Fibroblast of lung (primary cell): ENCODE measurements around the gene CAMTA1. TPM values are rescaled to one million over a fixed set of nuclear protein-coding genes. Genes with fewer than 3 reads are reported as not detected.
A peak's percentile ranks its signal among the peaks of the same experiment; 100 is the strongest.

Experiments used
- DNase-seq, 2 donors: peaks; one replicate each; pipeline versions ENCODE4 v3.0.0 to v3.0.0-alpha.2; 2010; ENCODE audit warnings: low read depth in 2 of 2
- H2AFZ ChIP-seq: 2 replicates; pipeline ENCODE4 v1.5.1; 2012; ENCODE audit warnings: low read length, control low read depth, inconsistent platforms
- H3K27ac ChIP-seq: 2 replicates; pipeline ENCODE4 v1.5.1; 2011; ENCODE audit warnings: low read length, control low read depth; ENCODE audit not compliant: insufficient read depth
- H3K27me3 ChIP-seq: 2 replicates; pipeline ENCODE4 v1.5.1; 2011; ENCODE audit warnings: mild to moderate bottlenecking, low read length; ENCODE audit not compliant: control insufficient read depth, insufficient read depth
- H3K36me3 ChIP-seq: 2 replicates; pipeline ENCODE4 v1.5.1; 2011; ENCODE audit warnings: low read length; ENCODE audit not compliant: control insufficient read depth, insufficient read depth
- H3K4me1 ChIP-seq: 2 replicates; pipeline ENCODE4 v1.5.1; 2011; ENCODE audit warnings: low read length; ENCODE audit not compliant: control insufficient read depth, insufficient read depth; ENCODE audit errors: extremely low read depth
- H3K4me2 ChIP-seq: 2 replicates; pipeline ENCODE4 v1.5.1; 2011; ENCODE audit warnings: low read length, control low read depth; ENCODE audit not compliant: insufficient read depth; ENCODE audit errors: extremely low read depth
- H3K4me3 ChIP-seq, 4 experiments: fragments of 200-600 bp in 1 of 4; sonication (generic) in 1 of 4; replicated peaks in 1 of 4; 2 replicates each; pipeline ENCODE4 v1.5.1; 2011 to 2016; ENCODE audit warnings: low read length in 4 of 4, low read depth in 3 of 4, mild to moderate bottlenecking in 3 of 4, control low read depth in 2 of 4, inconsistent platforms in 1 of 4, mixed read lengths in 1 of 4; ENCODE audit not compliant: insufficient read depth in 1 of 4; ENCODE audit errors: control extremely low read depth in 1 of 4
- H3K79me2 ChIP-seq: 2 replicates; pipeline ENCODE4 v1.5.1; 2012; ENCODE audit warnings: mild to moderate bottlenecking, low read length, inconsistent platforms; ENCODE audit not compliant: control insufficient read depth, insufficient read depth
- H3K9ac ChIP-seq: 2 replicates; pipeline ENCODE4 v1.5.1; 2011; ENCODE audit warnings: mild to moderate bottlenecking, low read length, control low read depth; ENCODE audit not compliant: insufficient read depth
- H3K9me3 ChIP-seq: 2 replicates; pipeline ENCODE4 v1.5.1; 2012; ENCODE audit warnings: low read depth, low read length; ENCODE audit not compliant: control insufficient read depth, insufficient read depth
- H4K20me1 ChIP-seq: 2 replicates; pipeline ENCODE4 v1.5.1; 2011; ENCODE audit warnings: low read length; ENCODE audit not compliant: control insufficient read depth, insufficient read depth; ENCODE audit errors: extremely low read depth
- EZH2 ChIP-seq: IDR thresholded peaks from 2 replicates; pipeline ENCODE4 v1.5.1; 2012; ENCODE audit warnings: low read length, control low read depth, mild to moderate bottlenecking; ENCODE audit errors: missing control alignments
- polyA plus RNA-seq, 2 donors: library from polyadenylated mRNA; depleted of rRNA in 1 of 2; stranded (reverse) in 1 of 2; unstranded in 1 of 2; fragments of >200 nt; gene quantifications; 2 replicates each; pipeline ENCODE4 v1.2.1, GENCODE V29; 2011 to 2012; ENCODE audit warnings: missing spikeins in 1 of 2
- total RNA-seq: library from RNA; depleted of rRNA; stranded (reverse); fragments of >200 nt; gene quantifications from 2 replicates; pipeline ENCODE4 v1.2.1, GENCODE V29; 2014
- TF ChIP-seq, protein P1 (sequence below), 2 donors: IDR thresholded peaks in 1 of 2; conservative IDR thresholded peaks in 1 of 2; 1 replicate in 1 of 2; 2 replicates in 1 of 2; pipeline ENCODE4 v1.5.1; 2011 to 2012; ENCODE audit warnings: low read length in 2 of 2, control low read depth in 1 of 2, inconsistent platforms in 1 of 2, low read depth in 1 of 2, mild to moderate bottlenecking in 1 of 2

Gene CAMTA1
- total and polyA plus RNA-seq, 2 donors (not counting 1 experiment from before 2014, with no cell fraction given), result 47.6 to 86.0 TPM

DNA sequence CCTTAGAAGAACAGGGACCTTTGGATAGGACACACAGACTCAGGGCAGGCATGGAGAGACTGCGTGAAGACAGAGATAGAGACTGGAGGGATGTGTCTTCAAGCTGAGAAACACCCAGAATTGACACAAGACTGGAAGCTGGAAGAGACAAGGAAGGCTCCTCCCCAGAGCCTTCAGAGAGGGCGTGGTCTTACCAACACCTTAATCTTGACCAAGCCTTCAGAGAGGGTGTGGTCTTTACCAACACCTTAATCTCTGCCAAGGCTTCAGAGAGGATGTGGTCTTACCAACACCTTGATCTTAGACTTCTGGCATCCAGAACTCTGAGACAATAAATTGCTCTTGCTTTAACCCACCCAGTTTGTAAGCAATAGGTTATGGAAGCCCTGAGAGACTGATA, 504.4 kb downstream of the CAMTA1 start:
- no peak overlapping the region for H3K27ac ChIP-seq
- peaks cover 14% of the 10 kb centered on the region for H3K4me1 ChIP-seq
- no peaks in the 10 kb centered on the region for H3K36me3 ChIP-seq
- H3K27me3 ChIP-seq, result no peaks in the 10 kb centered on the region
- no peaks in the 10 kb centered on the region for H3K79me2 ChIP-seq
- no peak for DNase-seq
- no peaks in the 10 kb centered on the region for H4K20me1 ChIP-seq
- no peak overlapping the region for H2AFZ ChIP-seq
- no peak overlapping the region for H3K4me2 ChIP-seq
- TF ChIP-seq, protein P1, sequence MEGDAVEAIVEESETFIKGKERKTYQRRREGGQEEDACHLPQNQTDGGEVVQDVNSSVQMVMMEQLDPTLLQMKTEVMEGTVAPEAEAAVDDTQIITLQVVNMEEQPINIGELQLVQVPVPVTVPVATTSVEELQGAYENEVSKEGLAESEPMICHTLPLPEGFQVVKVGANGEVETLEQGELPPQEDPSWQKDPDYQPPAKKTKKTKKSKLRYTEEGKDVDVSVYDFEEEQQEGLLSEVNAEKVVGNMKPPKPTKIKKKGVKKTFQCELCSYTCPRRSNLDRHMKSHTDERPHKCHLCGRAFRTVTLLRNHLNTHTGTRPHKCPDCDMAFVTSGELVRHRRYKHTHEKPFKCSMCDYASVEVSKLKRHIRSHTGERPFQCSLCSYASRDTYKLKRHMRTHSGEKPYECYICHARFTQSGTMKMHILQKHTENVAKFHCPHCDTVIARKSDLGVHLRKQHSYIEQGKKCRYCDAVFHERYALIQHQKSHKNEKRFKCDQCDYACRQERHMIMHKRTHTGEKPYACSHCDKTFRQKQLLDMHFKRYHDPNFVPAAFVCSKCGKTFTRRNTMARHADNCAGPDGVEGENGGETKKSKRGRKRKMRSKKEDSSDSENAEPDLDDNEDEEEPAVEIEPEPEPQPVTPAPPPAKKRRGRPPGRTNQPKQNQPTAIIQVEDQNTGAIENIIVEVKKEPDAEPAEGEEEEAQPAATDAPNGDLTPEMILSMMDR (conservative IDR thresholded peaks at IDR 0.05 in 1 of 2, IDR thresholded peaks at IDR 0.05 in 1 of 2; ENCODE audit: low read depth in 1 of 2, low read length in 2 of 2), result no peak
- TF ChIP-seq EZH2, result no peak
- H3K4me3 ChIP-seq, result no peak overlapping the region
- H3K9me3 ChIP-seq, result no peaks in the 10 kb centered on the region
- H3K9ac ChIP-seq, result no peak overlapping the region

DNA sequence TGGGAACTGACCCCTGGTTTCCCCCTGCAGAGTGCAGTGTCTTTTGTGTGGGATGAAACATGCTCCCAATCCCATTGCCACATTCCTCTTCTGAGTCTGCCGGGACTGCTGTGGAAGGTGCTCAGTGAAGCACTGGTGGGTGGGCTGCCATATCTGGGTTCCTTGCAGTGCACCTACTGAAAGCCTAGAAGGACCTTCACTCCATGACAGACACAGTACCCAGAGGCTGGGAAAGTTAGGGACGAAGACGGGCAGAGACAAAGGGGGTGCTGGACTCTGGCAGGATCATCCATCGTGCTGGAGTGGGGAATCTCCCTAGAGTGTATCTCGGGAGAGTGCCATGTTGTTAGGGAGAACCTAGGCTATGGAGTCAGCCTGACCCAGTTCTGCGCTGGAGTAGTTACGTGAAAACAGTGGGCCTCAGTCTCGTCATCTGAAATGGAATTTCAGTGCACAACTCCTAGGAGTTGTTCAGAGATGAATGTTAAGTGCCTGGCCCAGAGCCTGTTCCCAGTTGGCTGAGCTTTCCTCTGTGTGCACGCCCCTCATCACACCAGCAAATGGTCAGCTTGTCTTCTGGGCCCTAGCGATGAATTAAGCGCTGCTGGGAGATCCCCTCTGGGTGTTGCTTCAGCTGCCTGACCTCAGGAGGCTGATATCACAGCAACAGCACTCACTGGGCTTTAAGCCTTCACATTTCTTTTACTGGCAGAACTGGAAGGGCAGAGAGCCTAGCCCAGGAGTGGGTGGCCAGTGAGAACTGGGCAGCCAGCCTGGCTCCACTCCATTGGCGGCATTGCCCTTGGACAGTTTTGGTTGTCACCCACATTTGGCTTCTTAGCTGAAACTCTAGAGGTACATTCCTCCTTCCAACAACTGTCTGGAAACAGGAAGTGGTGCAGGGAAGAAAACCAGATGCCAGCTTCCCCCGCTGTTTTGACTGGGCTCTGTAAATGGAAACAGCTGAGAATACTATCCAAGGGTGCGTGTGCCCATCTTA, 506.0 kb downstream of the CAMTA1 start:
- TF ChIP-seq, protein P1 (conservative IDR thresholded peaks at IDR 0.05 in 1 of 2, IDR thresholded peaks at IDR 0.05 in 1 of 2; ENCODE audit: low read depth in 1 of 2, low read length in 2 of 2), result no peak
- no peak for TF ChIP-seq EZH2
- Histone ChIP-seq H3K27ac (peak overlapping the region; percentile 57), H3K4me1 (peaks cover 10% of the 10 kb centered on the region), H3K9me3 (no peaks in the 10 kb centered on the region), H3K79me2 (no peaks in the 10 kb centered on the region), H3K9ac (no peak overlapping the region), H3K36me3 (no peaks in the 10 kb centered on the region), H3K27me3 (no peaks in the 10 kb centered on the region), H2AFZ (peak overlapping the region; percentile 25), H3K4me3 (no peak overlapping the region), H4K20me1 (no peaks in the 10 kb centered on the region), H3K4me2 (peak overlapping the region; percentile 21)
- DNase-seq, result peak; percentile 73 to 81

- Histone ChIP-seq H2AFZ (no peak overlapping the region), H3K79me2 (no peaks in the 10 kb centered on the region), H3K36me3 (no peaks in the 10 kb centered on the region), H3K27me3 (no peaks in the 10 kb centered on the region), H3K4me2 (peak overlapping the region; percentile 21), H3K4me3 (no peak overlapping the region), H3K9ac (no peak overlapping the region), H3K27ac (peak overlapping the region; percentile 57), H3K9me3 (no peaks in the 10 kb centered on the region), H3K4me1 (peaks cover 10% of the 10 kb centered on the region), H4K20me1 (no peaks in the 10 kb centered on the region)
- DNase-seq, result no peak
- TF ChIP-seq, protein P1 (conservative IDR thresholded peaks at IDR 0.05 in 1 of 2, IDR thresholded peaks at IDR 0.05 in 1 of 2; ENCODE audit: low read depth in 1 of 2, low read length in 2 of 2), result no peak
Measured at GRCh38 chr1:7292036-7292681, 506.9 kb downstream of the CAMTA1 start.
